Left lung (tissue), 10 donors: ENCODE data around the gene PCNT. TPM values are rescaled to one million over a fixed set of nuclear protein-coding genes. Genes with fewer than 3 reads are reported as not detected.

Source experiments
- ATAC-seq: fragments of 200-7000 bp; cut with Tn5 transposase; one replicate; pipeline ENCODE4 v1.9.1; 2020; ENCODE audit warnings: moderate library complexity
- DNase-seq, 4 donors: peaks; one replicate each; pipeline ENCODE4 v3.0.0-alpha.2; 2013 to 2020
- H3K27ac ChIP-seq, 2 donors: fragments of 200-600 bp; sonication (generic) in 1 of 2; one replicate each; pipeline versions ENCODE4 v1.5.0 to v1.8.0; 2020 to 2021
- H3K27me3 ChIP-seq, 2 donors: fragments of 200-600 bp; sonication (generic) in 1 of 2; one replicate each; pipeline versions ENCODE4 v1.5.0 to v1.8.0; 2020 to 2021
- H3K36me3 ChIP-seq, 2 donors: fragments of 200-600 bp; sonication (generic) in 1 of 2; one replicate each; pipeline versions ENCODE4 v1.5.0 to v1.8.0; 2020 to 2021
- H3K4me1 ChIP-seq, 2 donors: fragments of 200-600 bp; one replicate each; pipeline ENCODE4 v1.8.0; 2021
- H3K4me3 ChIP-seq, 2 donors: fragments of 200-600 bp; sonication (generic) in 1 of 2; one replicate each; pipeline versions ENCODE4 v1.5.0 to v1.8.0; 2020 to 2021; ENCODE audit warnings: mild to moderate bottlenecking in 1 of 2
- H3K9me3 ChIP-seq, 2 donors: fragments of 200-600 bp; sonication (generic) in 1 of 2; one replicate each; pipeline versions ENCODE4 v1.5.0 to v1.8.0; 2020 to 2021
- CTCF ChIP-seq, 2 donors: fragments of 200-600 bp; sonication (generic) in 1 of 2; IDR thresholded peaks; one replicate each; pipeline versions ENCODE4 v1.5.0 to v1.8.0; 2021; ENCODE audit warnings: antibody characterized with exemption in 2 of 2
- intact Hi-C, 2 donors: fragments of 100-400 bp; cut with DNase I; formaldehyde crosslinking; loops; one replicate each; pipeline versions ENCODE4 v1.11.2 to v1.14.2; 2022
- polyA plus RNA-seq, 6 donors: library from polyadenylated mRNA; unstranded; fragments of 120-200 nt; gene quantifications; one replicate each; pipeline ENCODE4 v1.2.1, GENCODE V29; 2013; ENCODE audit not compliant: insufficient read length in 6 of 6
- total RNA-seq, 2 donors: library from RNA; stranded (reverse); fragmentation: NEBNext Ultra II Directional; extraction: Animal tissue kit (Norgen Biotek cat#: 25700); gene quantifications; one replicate each; pipeline ENCODE4 v1.2.1, GENCODE V29; 2021
- donor health status: DM: no; HTN: yes; CAD: no.
- donor health status: DM: no; HTN: no; CAD: no.

The PCNT gene
- total and polyA plus RNA-seq, 8 donors: 25.7 to 35.4 (median 32.4) TPM

DNA sequence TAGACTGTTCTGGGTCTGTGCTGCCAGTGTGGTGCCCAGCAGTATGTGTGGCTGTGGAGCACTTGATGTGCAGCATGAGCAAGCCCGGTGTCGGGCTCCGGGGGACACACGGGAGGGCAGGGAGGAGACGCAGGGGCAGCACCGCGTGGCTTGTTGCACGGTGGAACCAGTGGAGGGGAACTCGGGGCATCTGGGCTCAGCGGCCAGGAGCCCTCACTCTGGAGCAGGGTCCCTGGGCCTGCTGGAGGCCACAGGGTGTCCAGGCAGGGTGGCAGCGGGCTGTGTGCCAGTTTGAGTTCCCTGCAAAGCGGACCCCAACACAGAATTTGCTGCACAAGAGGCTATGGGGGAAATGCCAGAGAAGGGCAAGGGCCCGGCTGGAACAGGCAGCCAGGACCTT, 30.6 kb downstream of the PCNT start:
- Histone ChIP-seq H3K9me3 (no peaks in the 10 kb centered on the region), H3K27me3 (no peaks in the 10 kb centered on the region), H3K4me3 (no peak overlapping the region), H3K27ac (no peak overlapping the region), H3K36me3 (peaks cover 0 to 98% of the 10 kb centered on the region in 2 donors), H3K4me1 (no peaks in the 10 kb centered on the region)
- no peak for TF ChIP-seq CTCF (IDR thresholded peaks at IDR 0.05)
- peak in 1 of 4 donors; percentile 72 for DNase-seq
- ATAC-seq: no peak
- intact Hi-C loops: no loop called here

DNA sequence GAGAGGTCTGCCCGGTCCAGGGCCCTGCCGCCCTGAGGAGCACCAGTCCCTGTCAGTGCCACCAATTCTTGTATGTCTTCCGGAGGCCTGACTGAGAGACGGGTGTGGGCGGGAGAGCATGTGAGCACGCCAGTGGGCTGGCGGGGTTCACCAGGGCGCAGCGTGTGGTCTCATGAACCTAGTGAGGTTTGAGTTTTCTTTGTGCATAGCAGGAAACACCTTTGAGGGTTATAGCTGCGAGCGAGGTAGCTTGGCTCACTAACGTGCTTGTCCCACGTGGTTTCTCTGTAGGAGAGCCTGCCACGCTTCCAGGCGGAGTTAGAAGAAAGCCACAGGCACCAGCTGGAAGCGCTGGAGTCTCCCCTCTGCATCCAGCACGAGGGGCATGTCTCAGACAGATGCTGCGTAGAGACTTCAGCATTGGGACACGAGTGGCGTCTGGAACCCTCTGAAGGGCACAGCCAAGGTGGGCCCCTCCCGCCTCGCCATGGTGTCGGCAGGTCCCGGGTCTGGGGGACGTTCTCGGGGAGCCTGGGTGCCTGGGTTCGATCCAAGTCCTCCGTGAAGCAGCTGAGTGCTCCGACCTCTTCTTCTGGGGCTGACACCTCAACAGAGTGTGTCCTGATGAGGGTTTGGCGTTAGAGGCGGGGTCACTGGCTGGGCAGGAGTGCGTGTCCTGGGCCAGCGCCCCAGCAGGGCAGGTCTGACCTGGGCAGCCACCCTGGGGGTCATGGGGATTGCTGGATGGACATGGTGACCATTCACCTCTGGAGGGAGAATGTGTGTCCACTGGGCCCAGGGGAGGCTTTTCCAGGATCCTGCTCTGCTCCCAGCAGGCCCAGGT, 31.4 kb downstream of the PCNT start:
- DNase-seq (peak in 1 of 4 donors; percentile 41), ATAC-seq (no peak)
- Histone ChIP-seq H3K4me1 (no peaks in the 10 kb centered on the region), H3K4me3 (no peak overlapping the region), H3K36me3 (peaks cover 0 to 95% of the 10 kb centered on the region in 2 donors), H3K27ac (no peak overlapping the region), H3K27me3 (no peaks in the 10 kb centered on the region), H3K9me3 (no peaks in the 10 kb centered on the region)
- intact Hi-C loops: no loop called here
- no peak for TF ChIP-seq CTCF (IDR thresholded peaks at IDR 0.05)

DNA sequence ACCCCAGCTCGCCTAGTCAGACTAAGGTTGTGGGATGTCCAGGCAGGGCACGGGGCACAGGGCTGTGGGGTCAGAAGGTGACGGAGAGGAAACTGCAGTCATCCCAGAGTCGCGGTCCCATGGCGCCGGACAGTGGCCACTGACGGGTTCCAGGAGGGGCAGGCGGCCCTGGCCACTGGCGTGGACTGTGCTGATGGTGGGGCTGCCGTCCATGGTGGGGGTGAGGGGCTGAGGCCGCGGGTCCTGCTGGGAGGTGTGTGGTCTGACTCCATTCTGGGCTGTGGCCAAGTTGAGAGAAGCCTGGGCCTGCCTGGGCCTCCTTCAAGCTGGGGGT, 32.0 kb downstream of the PCNT start:
- no peaks in the 10 kb centered on the region for H3K9me3 ChIP-seq
- no peak for TF ChIP-seq CTCF (IDR thresholded peaks at IDR 0.05)
- H3K27ac ChIP-seq: no peak overlapping the region
- no peaks in the 10 kb centered on the region for H3K4me1 ChIP-seq
- peaks cover 0 to 95% of the 10 kb centered on the region in 2 donors for H3K36me3 ChIP-seq
- no peaks in the 10 kb centered on the region for H3K27me3 ChIP-seq
- DNase-seq (peak in 1 of 4 donors; percentile 79), ATAC-seq (no peak)
- no peak overlapping the region for H3K4me3 ChIP-seq
- intact Hi-C loops: no loop called here

- H3K9me3 ChIP-seq: no peaks in the 10 kb centered on the region
- H3K4me3 ChIP-seq: no peak overlapping the region
- no peaks in the 10 kb centered on the region for H3K4me1 ChIP-seq
- intact Hi-C loops: no loop called here
- TF ChIP-seq CTCF (IDR thresholded peaks at IDR 0.05): no peak
- ATAC-seq (no peak), DNase-seq (peak in 1 of 4 donors; percentile 61)
- peaks cover 0 to 95% of the 10 kb centered on the region in 2 donors for H3K36me3 ChIP-seq
- H3K27me3 ChIP-seq: no peaks in the 10 kb centered on the region
- H3K27ac ChIP-seq: no peak overlapping the region
Measured at GRCh38 chr21:46356494-46357334, 32.8 kb downstream of the PCNT start.

GRCh38 chr21:46357335-46357604, 33.3 kb downstream of the PCNT start:
- Histone ChIP-seq H3K27me3 (no peaks in the 10 kb centered on the region), H3K4me3 (no peak overlapping the region), H3K36me3 (peaks cover 0 to 95% of the 10 kb centered on the region in 2 donors), H3K9me3 (no peaks in the 10 kb centered on the region), H3K27ac (no peak overlapping the region), H3K4me1 (no peaks in the 10 kb centered on the region)
- no peak for ATAC-seq
- no peak for TF ChIP-seq CTCF (IDR thresholded peaks at IDR 0.05)
- no peak for DNase-seq
- intact Hi-C loops: no loop called here
